HG02870 (cell line): ENCODE data around the gene GLI3.

ENCODE experiments used
- ATAC-seq: cut with Tn5 transposase; IDR thresholded peaks from one replicate; pipeline ENCODE4 v1.9.1; 2021; ENCODE audit warnings: mild to moderate bottlenecking, moderate library complexity; ENCODE audit not compliant: unreplicated experiment

GLI3 gene

DNA sequence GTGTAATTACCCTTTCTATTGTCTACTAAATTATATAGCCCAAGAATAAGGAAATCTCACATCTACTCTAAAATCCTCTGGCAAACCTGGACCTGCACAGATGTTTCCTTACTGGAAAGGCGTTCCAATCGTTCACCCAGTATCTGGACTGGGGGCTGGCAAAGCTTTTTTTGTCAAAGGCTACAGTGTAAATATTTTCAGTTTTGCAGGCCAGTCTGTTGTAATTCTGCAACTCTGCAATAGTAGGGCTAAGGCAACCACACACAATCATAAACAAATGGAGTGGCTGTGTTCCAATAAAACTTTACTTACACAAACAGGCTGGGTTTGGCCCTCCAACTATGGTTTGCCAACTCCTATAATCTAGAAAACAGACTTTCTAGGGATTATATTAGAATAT lies 56.2 kb downstream of the GLI3 start:
- no peak for ATAC-seq

DNA sequence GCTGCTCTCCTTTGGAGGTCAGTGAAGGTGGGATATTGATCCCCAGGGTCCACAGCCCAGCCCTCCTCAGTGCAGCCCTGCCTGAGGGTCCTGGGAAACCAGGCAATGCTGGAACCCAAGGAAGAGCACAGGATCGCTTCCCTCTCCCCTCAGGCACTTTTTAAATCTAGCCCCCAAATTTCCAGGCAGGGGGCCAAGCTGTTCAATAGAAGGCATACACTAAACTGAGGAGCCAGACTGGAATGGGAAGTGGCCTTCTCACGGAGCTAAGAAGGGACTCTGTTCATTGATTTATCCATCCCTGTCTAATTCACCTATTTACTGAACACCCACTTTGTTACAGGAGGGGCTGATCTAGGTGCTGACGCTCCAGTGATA lies 60.3 kb downstream of the GLI3 start:
- ATAC-seq: no peak

DNA sequence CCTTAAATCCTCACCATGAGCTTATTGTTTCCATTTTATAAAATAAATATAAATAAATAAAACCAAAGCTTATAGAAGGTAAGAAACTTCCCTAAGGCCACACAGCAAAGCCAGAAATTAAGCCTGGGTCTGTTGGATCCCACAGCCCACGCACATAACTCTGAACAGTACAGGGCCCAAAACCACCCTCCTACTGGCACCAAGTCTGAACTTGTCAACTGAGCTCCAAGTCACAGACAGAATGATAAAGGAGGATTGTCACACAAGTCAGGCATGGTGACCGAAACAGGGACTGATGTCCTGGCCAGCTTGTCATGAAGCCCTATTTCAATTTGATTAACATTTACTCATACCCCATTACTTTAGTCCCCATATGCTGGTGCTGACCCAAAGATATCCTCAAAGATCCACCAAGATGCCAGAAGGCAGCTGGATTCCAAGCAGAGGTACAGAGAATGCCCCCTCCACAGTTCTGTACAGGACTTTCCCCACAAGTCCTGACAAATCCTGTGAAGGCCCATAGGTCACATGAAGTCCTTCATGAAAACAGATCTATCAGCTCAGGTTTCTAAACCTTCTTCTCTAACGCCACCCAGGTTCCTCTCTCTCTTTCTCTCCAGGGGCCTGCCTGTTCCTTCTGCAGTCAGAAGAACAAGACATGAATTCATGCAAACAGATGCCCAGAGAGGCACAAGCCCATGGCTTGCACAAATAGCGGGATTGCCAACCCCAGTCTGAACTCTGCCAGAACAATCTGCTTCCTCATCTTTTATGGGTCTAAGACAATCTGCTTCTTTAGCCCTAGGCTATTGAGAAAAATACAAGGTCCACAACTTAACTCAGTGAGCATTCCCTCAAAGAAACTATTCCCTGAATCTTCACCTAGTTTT lies 60.9 kb downstream of the GLI3 start:
- ATAC-seq: no peak

DNA sequence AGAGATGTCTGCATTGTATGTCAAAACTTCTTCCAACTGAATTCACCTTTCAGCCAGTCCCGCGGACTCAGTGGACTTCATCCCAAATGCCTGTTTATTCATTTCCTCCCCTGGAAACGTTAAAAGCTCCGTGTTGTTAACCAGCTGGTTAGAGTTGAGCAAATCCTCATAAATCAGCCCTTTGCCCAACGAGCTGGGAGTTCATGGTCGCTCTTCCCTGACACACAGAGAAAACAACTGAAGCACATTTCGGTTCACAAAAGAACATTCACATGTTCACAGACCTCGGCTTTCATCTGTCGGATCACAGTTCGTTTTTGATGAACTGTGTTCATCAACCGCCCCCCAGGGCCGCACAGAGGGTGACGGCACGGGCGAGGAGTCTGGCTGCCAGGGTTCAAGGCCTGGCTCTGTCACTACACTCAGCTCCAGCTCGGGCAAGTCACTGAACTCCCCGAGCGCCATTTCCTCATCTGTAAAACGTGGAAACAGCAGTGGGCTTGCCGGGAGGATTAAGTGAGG lies 62.6 kb downstream of the GLI3 start:
- no peak for ATAC-seq

DNA sequence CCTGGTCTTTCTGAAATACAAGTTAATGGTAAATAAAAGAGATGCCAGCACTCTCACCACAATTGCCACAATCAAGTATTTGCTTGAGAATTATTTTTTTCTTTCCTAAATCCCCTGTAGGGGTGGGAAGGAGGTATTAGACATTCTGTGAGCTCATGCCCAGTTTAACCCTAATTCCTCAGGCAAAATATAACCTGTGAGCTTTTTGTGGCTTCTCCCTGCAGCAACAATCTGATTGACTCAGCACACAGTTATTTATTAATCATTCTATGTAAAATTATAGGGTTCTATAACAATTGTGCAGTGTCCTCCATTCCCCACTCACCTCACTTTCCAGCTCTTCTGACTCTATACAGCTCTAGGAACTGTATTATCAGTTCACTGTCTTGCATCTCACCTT lies 66.3 kb downstream of the GLI3 start:
- ATAC-seq: no peak

DNA sequence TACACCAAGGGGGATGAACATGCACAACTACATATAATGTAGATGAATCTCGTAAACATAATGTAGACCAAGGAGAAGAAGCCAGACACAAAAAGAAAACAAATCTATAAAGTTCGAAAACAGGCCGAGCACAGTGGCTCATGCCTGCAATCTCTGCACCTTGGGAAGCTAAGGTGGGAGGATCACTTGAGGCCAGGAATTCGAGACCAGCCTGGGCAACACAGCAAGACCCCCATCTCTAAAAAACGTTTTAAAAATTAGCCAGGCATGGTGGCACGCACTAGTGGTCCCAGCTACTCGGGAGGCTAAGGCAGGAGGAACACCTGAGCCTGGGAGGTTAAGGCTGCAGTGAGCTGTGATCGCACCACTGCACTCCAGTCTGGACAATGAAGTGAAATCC lies 68.5 kb downstream of the GLI3 start:
- no peak for ATAC-seq

DNA sequence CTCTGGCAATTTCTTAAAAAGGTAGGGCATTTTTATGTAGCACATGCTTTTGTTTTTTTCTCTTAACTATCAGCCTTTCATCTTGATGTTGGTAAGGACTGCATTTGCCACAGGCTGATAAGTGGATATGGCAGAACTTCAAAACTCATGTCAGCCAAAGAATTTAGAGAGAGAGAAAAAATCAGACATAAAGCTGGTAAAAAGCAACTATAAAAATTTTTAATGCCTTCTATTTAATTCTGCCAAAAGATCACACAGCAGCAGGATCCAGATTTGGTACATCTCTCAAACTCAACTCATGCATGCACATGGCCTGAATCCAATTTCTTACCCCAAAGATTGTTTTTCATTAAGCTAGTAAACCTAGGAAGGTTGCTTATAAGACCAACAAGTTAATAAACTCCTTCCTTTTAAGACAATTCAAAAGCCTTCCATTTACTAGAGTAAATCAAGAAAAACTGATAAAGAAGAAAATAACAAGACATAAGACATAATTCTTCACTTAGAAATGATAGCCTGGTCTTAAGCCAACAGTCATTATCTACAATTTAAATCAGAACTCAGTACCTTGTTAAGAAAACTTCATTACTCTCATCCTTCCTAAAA lies 69.3 kb downstream of the GLI3 start:
- no peak for ATAC-seq

DNA sequence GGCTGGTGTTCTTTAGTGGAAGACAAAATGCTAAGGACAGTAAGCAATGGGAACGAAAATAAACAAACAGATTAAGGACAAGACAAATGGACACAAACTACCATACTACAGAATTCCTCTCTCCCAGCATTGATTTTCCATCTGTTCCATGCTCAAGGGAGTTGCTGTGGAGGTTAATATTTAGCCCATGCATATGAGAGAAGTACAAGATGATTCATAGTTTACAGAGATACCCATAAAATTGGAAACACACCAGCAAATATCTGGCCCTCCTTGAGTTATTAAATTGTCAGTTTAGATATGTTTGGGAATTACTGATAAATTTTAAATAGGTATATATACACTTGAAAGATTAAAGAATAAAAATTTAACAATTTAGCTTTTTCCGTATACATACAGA lies 69.8 kb downstream of the GLI3 start:
- ATAC-seq: no peak

DNA sequence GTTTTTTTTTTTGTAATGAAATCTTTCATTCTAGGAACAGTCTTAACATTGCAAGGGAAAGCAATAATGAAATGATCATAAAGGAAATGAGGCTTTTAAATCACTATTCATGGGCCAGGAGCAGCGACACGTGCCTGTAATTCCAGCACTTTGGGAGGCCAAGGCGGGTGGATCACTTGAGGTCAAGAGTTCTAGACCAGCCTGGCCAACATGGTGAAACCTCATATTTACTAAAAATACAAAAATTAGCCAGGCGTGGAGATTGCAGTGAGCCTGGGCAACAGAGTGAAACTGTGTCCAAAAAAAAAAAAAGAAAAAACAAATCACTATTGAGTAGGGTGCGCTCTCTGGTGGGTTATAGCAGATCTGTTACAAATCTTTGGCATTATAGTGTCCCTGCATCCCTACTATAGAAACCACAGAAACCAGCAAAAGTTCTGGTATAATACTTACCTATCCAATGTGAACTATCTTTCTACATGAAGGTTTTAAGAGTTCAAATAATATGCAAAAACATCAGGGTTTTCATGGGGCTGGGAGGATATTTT lies 72.1 kb downstream of the GLI3 start:
- no peak for ATAC-seq

DNA sequence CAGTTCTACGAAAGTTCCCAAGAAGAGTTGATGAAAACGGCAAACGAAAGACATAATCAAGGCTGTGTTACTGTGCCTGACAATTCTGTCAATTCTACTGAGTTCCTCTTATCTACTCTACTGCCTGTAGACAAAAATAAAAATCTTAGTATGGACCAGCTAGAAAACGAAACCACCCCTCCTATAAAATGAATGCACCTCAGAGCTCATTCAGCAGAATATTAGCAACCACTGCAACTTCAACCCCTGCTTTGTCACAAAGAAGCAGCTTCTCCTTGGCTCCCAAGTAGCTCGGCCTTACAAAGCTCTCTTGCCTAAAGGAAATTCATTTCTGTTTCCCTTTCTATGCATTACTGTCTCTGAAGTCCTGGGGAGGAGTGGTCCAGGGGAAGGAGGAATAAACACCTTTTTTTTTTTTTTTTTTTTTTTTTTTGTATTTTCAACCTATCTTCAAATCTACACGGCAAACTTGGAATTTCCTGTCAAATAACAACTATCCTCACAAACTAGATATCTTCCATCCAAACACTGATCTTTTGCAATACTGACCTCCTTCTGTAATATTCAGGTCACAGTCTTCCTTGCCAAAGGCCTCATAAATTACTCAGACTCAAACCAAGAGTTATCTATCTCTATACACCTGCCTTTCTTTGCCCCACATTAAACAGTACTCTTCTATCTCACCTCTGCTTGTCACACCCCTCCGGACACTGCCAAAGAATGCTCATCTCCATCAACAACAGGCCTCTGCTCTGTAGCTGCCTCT lies 74.3 kb downstream of the GLI3 start:
- ATAC-seq: no peak

DNA sequence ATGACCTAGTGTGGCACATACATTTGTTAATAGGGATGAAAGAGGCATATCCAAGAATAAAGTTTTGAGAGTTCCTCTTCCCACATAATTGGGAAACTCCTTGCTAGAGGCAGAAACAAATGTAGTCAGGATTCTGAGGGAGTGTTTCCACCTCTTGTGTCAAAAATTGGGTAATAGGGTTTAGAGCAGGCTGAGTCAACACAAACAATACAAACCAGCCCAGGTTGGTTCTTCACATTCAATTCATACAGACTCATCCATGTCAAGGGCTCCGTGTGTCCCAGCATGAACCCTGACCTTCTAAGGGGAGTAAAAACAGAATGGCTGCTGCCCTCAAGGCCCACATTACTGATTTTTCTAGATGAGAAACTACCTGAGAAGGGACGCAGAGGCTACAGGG lies 75.3 kb downstream of the GLI3 start:
- ATAC-seq: no peak

DNA sequence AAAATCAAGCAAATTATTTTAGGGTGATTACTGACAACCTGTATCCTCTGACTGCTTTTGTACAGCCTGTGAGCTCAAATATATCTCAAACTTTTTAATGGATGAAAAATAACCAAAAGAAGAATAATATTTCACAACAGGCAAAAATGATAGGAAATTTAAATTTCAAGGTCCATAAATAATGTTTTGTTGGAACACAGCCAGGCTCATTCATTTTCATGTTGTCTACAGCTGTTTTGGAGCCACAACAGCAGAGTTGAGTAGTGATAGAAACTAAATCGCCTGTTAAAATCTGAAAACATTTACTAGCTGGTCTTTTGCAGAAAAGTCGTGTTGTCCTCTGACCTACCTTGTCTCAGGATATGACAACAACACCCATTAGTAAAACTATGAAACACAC lies 75.9 kb downstream of the GLI3 start:
- no peak for ATAC-seq

DNA sequence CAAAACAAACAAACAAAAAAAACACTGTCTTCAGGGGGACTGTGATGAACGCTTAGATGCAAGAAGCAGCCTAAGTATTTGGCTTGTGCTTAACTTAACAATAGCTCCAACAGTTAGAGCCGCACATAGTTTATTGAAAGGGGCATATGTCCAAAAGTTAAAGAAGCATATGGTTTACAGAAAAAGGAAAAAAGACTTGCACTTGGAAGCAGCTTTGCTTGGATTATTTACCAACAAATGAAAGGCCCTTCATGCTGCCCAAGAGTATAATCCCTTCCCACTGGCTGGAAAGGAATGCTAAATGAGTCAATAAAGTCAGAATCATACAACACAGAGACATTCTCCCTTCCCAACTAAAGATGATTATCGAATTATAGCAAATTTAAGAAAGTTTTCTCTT lies 77.9 kb downstream of the GLI3 start:
- ATAC-seq: no peak

DNA sequence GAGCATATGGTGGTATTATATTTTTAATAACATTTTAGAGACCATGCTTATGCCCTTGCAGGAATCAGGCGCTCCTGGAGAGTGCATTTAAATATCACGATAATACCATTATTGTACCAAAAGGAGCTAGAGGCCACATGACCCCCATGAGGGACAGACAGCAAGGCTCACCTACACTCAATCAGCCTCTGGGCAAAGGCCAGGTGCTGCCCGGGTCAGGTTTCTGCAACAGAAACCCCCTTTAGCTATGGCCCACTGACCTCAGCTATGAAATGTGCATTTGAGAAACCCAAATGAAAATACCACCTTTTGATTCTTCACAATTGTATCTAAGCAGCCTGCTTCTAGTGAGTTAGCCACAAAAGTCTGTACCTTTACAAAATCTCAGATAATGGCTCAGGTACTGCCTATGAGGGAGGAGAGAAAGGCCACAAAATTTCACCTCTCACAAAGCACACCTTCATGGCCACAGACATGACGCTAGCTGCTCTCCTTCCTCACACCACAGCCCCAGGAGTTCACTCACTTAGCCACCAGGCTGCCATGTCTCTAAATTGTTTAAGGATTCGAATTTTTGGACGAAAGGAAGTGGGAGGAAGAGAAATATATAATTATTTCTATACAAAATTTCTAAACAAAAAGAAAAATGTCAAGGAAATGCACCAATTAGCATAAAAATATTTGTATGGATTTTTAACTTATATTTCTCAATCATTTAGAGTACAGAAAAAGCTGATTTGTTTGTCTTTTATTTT lies 79.9 kb downstream of the GLI3 start:
- no peak for ATAC-seq

DNA sequence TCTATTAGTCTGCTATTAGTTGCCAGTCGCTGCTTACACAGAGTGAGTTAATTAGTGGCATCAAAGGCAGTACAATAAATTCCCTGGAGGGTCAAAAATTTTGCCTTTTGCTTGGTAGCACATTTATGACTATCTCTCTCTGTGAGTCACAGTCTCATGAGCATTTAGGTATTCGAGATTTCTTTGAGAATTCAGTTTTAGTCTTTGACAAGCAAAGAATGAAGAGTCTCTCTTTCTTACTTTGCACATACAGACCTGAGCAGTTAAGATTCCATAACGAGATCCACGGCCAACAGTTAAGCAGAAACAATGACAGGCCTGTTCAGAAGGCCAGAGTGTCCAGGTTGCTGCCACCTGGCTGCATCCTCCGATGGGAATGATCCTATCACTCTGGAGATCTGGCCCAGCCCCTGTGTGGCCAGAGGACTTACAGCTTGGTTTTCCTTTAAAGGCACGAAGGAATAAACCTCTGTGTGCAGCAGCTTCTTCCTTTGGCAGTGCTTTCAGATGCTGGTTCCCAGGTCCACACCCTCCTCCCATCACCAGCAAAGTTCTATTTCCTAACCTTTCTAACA lies 80.6 kb downstream of the GLI3 start:
- ATAC-seq: no peak

DNA sequence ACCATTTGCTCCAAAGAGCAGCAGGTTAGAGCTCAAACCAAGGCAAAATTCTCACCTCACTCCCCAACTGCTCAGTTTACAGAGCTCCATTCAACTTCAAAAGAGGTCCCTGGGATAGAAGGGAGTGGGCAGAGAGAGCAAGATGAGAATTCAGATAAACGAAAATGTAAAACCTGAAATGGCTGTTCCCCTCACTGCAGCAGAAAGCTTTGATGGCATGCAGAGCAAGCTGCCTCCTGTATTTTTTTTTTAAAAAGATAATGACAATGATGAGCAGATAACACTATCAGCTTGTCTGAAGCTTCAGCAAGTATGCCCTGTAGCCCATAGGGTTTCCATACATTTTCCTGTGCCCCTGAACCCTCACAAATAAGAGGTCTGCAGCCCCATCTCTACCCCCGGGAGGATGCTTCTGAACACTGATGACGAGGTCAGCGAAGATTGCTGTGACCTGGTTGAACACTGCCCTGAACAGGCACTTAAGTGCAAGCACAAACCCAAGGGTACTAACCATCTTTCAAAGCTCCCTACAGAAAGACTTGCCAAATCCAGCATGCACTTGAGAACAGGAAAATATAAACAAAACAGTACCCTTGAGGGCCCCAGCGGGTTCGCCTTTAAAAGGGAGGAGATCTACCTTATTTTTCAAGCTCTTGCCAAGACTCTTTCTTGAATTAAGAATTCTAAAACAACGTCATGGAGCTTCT lies 81.3 kb downstream of the GLI3 start:
- ATAC-seq: no peak

DNA sequence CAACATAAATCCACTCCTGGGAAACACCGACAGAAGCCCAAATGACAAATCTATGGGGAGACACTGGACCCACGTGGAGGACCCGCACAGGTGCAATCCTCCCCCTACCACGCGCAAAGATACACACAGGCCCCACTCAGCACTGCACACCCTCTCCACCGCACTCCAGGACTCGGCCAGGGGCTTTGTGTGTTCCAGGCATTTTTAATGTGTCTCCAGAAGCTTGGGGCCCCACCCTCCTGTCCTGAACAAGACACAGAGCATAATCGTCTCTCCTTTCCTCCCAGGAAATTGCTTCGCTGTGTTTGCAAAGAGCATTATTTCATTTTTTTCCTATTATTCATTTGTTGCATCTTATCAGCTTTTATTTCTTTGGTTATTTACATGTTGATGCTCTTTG lies 82.8 kb downstream of the GLI3 start:
- ATAC-seq: no peak

DNA sequence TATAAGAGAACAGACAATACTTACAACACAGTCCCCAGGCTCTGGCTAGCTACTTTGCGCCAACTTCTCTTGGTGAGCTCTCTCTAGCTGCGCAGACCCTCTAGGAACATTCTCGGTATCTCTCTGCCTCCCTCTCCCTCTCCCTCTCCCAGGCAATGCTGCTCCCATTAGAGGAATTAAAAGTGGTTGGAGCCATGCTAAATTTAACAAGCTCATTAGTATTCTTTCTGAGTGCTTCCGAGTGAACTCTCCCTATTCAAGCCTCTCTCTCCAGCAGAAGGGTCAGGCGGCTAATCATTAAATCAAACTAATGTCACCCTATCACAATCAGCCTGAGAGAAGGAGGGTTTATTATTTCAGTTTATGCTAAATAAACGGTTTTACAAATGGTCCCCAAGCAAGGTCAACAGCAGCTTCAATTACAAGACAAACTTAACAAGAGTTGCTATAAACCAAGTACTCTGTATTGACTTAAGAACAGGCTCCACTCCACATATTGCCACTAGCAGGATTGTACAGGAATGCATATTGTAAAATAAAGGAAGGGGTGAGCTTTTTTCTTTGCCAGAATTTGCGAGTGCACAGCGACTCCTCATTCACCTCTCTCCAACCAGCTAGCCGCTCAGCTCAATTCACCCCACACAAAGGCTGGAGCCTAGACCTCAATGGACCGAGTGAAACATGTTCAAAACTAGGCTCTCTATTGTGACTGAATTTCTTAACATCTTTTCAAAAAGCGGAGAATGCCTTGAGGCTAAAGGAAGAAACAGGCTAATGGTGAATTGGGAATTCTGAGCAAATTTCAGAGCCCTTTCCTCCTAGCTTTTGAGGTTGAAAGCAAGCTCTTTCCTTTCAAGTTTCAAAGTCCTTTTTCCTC lies 84.4 kb downstream of the GLI3 start:
- ATAC-seq: no peak

DNA sequence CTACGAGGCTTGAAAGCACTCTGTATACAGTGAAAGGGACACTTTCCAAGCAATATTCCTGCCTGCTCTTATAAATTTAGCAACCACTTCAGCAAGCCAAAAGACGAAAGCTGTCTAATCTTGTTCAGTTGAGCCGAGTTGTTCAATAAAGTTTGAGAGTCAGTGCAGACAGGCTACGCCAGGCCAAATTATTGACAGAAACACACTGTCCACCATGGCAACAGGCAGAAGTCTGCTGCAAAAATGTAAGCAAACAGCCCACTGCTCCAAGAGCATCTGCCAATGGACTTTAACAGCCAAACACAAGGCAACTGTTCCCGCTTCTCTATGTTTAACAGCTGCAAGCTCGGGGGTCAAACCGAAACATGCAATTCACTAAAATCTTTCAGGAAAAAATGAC lies 85.7 kb downstream of the GLI3 start:
- ATAC-seq: no peak
